ENCODE results near the gene PDE7B. TPM values are rescaled to one million over a fixed set of nuclear protein-coding genes. Genes with fewer than 3 reads are reported as not detected.

The PDE7B gene
- total RNA-seq, 1 donor from 2014 or later = 0.53 TPM

DNA sequence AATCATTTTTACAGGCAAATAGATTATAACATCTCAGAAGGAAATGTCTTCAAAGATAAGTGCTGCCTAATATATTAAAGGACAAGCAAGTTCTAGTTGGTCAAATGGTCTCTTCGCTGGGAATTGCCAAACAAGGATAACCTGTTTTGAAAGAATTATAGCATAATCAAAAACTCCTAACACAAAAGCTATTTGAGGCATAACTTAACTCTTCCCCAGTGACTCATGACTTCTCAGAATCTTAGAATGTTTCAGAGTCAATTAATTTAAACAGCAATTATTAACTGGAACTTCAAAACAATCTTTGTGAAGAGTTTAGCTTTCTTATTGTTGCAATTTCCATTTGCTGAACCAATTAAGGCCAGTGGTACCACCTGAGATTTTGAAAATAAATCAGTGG, 272.0 kb downstream of the PDE7B start:
- no peaks in the 10 kb centered on the region for H3K27me3 ChIP-seq (ENCODE audit: control insufficient read depth, insufficient read depth, low read length)
- H3K4me3 ChIP-seq (ENCODE audit: low read depth, low read length) = no peak overlapping the region
- TF ChIP-seq, protein P1, sequence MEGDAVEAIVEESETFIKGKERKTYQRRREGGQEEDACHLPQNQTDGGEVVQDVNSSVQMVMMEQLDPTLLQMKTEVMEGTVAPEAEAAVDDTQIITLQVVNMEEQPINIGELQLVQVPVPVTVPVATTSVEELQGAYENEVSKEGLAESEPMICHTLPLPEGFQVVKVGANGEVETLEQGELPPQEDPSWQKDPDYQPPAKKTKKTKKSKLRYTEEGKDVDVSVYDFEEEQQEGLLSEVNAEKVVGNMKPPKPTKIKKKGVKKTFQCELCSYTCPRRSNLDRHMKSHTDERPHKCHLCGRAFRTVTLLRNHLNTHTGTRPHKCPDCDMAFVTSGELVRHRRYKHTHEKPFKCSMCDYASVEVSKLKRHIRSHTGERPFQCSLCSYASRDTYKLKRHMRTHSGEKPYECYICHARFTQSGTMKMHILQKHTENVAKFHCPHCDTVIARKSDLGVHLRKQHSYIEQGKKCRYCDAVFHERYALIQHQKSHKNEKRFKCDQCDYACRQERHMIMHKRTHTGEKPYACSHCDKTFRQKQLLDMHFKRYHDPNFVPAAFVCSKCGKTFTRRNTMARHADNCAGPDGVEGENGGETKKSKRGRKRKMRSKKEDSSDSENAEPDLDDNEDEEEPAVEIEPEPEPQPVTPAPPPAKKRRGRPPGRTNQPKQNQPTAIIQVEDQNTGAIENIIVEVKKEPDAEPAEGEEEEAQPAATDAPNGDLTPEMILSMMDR (IDR thresholded peaks at IDR 0.05; ENCODE audit: insufficient read depth, low read length, severe bottlenecking) = no peak
- DNase-seq (ENCODE audit: low read depth) (peak; percentile 85), FAIRE-seq (no peak)
- H3K36me3 ChIP-seq (ENCODE audit: control insufficient read depth, insufficient read depth, low read length) = no peaks in the 10 kb centered on the region

- TF ChIP-seq, protein P1 (IDR thresholded peaks at IDR 0.05; ENCODE audit: insufficient read depth, low read length, severe bottlenecking) = no peak
- Histone ChIP-seq H3K27me3 (ENCODE audit: control insufficient read depth, insufficient read depth, low read length) (no peaks in the 10 kb centered on the region), H3K36me3 (ENCODE audit: control insufficient read depth, insufficient read depth, low read length) (no peaks in the 10 kb centered on the region), H3K4me3 (ENCODE audit: low read depth, low read length) (no peak overlapping the region)
- DNase-seq (ENCODE audit: low read depth) (no peak), FAIRE-seq (no peak)
These were observed 274.1 kb downstream of the PDE7B start for GRCh38 chr6:136125585-136125984.

DNA sequence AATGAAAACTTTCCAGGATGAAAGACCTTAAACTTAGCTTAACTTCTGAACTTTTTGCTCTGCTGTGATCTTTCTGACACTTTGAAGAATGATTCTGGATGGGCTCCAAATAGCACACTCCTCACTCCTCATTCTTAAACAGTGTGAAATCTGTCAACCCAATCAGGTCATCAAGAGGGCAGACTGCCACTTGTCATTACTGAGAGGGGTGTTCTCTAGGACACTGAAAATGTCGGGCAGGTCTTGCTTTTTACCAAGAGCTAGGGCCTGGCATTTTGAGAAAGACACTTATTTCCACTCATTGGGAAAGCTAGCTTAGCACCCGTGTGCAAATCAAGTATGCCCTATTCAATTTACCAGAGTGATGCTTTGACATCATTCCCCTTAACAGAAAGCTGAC, 276.4 kb downstream of the PDE7B start:
- TF ChIP-seq, protein P1 (IDR thresholded peaks at IDR 0.05; ENCODE audit: insufficient read depth, low read length, severe bottlenecking) = no peak
- DNase-seq (ENCODE audit: low read depth) = no peak
- Histone ChIP-seq H3K36me3 (ENCODE audit: control insufficient read depth, insufficient read depth, low read length) (no peaks in the 10 kb centered on the region), H3K4me3 (ENCODE audit: low read depth, low read length) (no peak overlapping the region), H3K27me3 (ENCODE audit: control insufficient read depth, insufficient read depth, low read length) (no peaks in the 10 kb centered on the region)
- FAIRE-seq = no peak

GRCh38 chr6:136129365-136129764, 277.9 kb downstream of the PDE7B start:
- FAIRE-seq = no peak

DNA sequence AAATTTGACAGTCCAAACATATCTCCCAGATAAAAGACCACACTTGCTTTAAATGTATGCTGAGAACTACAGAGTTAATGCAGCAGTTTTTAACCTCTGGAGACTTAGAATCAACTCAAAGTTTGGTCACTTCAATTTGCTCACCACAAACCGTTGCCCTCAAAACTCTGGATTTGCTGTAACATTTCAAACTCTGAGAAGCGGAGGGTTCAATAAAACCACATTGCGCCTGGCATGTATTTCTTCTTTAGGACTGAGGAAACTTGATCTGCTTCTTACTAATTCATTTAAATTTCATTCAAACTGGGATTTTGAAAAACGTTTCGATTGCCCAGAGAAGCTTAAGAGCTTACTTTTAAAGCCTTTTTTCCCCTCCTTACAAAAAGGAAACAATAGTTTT, 282.8 kb downstream of the PDE7B start:
- FAIRE-seq = no peak
- Histone ChIP-seq H3K27me3 (ENCODE audit: control insufficient read depth, insufficient read depth, low read length) (no peaks in the 10 kb centered on the region), H3K36me3 (ENCODE audit: control insufficient read depth, insufficient read depth, low read length) (no peaks in the 10 kb centered on the region), H3K4me3 (ENCODE audit: low read depth, low read length) (no peak overlapping the region)
- no peak for DNase-seq (ENCODE audit: low read depth)
- TF ChIP-seq, protein P1 (IDR thresholded peaks at IDR 0.05; ENCODE audit: insufficient read depth, low read length, severe bottlenecking) = no peak

More at GRCh38 chr6:136129365-136129764, 277.9 kb downstream of the PDE7B start:
- Histone ChIP-seq H3K4me3 (ENCODE audit: low read depth, low read length) (no peak overlapping the region), H3K27me3 (ENCODE audit: control insufficient read depth, insufficient read depth, low read length) (no peaks in the 10 kb centered on the region), H3K36me3 (ENCODE audit: control insufficient read depth, insufficient read depth, low read length) (no peaks in the 10 kb centered on the region)
- TF ChIP-seq, protein P1 (IDR thresholded peaks at IDR 0.05; ENCODE audit: insufficient read depth, low read length, severe bottlenecking) = no peak
- no peak for DNase-seq (ENCODE audit: low read depth)

DNA sequence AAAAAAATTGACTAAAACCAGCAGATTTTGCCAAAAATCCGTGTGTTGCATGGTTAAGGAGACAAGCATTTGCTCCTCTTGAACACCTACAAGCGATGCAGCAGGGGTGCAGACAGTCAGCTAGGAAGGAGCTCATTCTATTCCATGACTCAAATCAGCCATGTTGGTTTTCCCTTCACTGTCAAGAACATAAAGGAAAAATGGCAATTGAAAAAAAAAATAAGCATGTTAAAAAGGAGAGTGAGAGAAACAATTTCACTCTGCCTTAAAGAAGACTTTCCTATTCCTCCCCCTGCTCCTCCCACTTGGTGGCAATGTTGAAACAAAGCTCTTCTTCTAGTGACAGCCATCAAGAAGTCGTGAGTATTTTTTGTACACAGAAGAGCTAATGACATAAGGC, 283.2 kb downstream of the PDE7B start:
- TF ChIP-seq, protein P1 (IDR thresholded peaks at IDR 0.05; ENCODE audit: insufficient read depth, low read length, severe bottlenecking) = no peak
- DNase-seq (ENCODE audit: low read depth) (no peak), FAIRE-seq (no peak)
- H3K36me3 ChIP-seq (ENCODE audit: control insufficient read depth, insufficient read depth, low read length) = no peaks in the 10 kb centered on the region
- H3K4me3 ChIP-seq (ENCODE audit: low read depth, low read length) = no peak overlapping the region
- no peaks in the 10 kb centered on the region for H3K27me3 ChIP-seq (ENCODE audit: control insufficient read depth, insufficient read depth, low read length)
